NK-92 (cell line): Measurements from ENCODE around the gene ZNHIT1.

Experiments used
- DNase-seq: peaks from one replicate; lab custom pipeline; 2025; ENCODE audit not compliant: unreplicated experiment; lab: John Stamatoyannopoulos, UW

Gene ZNHIT1

DNA sequence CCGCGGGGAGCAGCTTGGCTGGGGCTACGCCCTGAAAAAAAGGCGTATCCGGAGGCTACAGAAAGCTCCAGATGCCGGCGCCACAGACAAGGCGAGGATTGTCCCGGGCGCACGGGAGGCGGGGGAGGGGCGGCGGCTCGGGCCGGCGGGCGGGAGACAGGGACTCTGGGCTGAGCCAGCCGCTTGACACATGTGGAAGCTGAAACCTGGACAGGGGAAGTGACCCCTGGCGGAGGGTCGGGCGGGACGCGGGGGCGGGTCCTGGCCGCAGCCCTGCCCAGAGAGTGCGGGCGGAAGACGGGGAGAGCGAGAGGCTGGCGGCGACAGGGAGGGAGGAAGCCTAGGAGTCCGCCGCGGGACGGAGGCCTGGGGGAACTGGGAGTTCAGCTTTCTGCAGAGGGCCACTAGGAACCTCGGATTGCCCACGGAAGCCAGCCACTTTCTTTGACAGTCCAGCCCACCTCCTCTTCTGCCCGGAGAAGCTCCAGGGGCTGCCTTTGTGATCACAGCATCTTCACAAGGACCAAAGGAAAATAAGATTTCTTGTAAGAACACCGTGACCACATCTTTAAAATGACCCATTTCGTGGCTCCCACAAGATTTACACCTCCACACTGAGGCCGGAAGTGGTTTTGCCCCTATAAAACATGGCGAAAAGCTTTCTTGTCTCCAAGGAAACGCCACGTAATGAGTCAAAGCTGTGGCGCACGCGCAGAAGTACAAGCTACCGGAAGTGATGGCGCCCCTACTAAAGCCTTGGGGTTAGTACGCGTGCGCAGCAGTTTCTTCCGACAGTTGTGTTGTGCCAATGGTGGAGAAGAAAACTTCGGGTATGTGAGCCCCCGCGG lies at the start of gene ZNHIT1, which contains the start of gene PLOD3:
Gene ZNHIT1 (plus strand): TSS at position 778 of the 848 bp plus-strand sequence. CDS start 31 bp downstream, at position 809.
Gene PLOD3 (minus strand): TSS at position 194 of the 848 bp plus-strand sequence. CDS start 307 bp downstream, outside the sequence.
- peak; percentile 96 for DNase-seq

DNA sequence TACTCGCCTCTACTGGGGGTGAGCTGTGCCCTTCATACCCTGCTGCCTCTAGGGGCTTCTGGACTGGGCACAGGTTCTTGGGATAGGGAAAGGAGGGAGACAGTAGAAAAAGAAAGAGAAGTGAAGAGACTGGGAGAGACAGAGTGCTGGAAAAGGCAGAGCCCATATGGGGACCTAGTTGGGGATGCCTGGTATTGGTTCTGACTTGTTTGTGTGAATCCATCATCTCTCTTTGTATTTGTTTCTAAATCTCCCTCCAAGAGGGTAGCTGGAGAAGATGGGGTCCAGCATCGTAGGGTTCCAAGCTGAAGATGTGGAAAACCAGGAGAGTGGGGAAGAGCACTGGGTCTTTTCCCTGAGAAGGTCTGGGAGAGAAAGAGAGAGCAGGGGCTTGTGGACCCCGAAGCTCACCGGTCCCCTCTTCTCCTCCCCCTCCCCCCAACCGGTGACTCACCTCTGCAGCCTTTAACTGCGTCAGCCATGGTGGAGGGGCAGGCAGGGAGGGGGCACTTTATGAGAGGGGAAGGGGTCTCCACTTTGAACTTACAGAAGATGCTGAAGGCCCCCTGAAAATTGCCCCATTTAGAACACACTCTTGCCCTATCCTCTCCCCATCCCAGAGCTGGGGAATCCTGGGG lies 49.4 kb upstream of the ZNHIT1 start:
- DNase-seq: no peak

DNA sequence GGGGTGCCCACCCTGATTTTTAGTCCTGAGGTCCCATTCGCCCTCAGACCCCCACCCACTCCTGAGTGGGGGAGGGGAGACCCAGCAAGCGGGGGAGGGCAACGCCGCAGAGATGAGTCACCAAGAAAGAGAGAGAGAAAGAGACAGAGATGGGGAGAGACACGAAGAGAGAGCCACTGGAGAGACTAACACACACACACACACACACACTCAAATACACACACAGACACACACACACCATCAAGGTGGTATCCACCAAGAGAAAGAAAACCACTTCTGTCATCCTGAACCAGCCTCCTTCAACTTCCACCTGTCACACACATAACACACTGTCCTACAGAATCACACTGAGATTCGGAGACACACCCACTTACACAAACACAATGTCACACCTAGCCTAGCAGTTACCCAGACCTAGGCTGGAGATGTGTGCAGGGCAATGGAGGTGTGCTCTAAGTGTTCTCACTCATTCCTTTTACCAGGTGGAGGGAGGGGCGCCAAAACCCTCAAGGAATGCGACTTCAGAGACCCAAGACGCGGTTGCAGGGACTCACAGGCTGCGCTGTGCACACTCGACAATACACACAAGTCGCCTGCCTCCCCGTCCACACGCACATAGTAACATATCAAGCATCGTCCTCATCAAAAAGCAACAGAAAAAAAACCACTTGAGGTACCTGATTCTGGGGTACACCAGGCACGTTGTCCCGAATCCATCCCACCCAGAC lies 48.7 kb upstream of the ZNHIT1 start:
- DNase-seq: no peak

DNA sequence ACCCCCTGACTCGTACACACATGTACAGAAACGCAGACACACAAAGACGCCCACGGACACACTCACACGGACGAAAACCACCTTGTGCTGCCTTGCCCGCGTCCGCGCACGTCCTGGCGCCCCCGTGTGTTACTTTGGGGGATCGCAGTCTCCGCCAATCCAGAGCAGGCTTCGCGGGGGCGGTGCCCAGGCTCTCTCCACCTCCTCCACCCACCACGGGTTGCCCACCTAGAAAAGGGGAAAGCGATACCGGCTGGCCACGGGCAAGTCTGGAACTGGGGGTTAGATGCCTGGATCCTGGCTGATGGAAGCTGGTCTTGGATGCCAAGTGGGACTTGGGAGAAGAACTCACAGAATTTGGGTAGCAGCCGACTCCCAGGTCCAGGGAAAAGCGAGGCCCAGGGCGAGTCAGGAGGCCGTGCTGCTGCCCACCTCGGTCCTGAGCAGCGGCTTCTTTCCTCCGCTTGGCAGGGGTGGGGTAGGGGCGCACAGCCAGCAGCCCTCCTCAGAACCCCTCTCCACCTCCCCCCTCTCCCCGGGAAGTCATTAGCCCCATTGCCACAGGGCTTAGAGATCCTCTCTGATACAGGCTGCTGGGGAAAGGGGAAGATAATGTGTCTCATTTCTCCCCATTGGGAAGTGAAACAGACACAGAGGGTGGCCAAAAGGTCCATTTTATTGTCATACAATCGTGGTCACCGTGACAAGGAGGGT lies 48.0 kb upstream of the ZNHIT1 start:
- DNase-seq: no peak

DNA sequence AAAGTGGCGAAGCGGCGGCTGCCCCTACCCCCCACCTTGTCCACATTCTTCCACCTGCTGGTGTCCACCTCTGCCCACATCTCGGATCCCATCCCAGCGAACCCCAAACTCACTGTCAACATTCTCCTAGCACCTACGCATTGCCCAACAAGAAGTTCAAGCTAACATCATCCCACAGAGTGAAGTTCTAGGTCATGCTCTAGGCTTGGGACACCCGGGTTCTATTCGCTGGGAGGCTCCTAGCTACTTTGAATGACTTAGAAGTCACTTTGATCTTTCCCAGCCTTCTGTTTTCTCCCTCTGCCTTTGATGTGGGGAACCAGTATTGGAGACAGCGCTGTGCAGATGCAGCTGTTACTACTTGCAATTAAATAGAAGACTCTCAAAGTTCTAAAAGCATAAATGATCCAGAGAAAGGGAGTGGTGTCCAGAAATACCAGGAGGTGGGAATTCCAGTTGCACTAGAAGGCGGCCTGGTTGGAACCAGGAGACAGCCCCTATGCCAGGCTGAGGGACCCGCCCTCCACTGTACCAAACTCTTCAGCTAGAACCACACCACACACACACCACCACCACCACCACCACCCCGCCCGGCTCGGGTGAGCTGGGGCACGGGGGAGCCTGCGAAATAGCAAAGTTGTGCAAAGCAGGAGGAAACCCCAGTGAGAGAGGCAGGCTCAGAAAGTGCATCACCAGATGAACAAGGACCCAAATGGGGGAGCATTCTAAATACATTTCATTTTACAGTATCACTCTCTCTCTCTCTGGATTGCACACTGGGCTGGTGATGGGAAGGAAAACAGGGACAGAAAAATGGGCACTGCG lies 47.1 kb upstream of the ZNHIT1 start:
- DNase-seq: no peak

DNA sequence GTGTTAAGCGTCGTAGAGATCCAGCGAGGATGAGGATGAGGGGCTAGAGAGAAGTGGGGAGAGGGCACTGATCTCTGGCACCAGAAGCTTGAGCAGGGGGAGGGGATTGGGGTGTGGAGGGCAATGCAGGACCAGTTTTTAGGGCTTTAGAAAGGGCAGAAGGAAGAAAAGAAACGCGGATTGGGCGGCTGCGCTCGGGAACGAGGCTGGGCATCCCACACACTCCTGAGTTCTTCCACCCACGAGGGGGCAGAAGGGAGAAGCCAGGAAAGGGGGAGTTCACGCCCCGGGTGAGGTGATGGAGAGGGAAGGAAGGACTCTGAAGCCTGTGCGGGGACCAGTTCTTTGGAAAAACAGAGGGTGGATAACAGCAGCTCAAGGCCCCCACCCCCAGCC lies 46.5 kb upstream of the ZNHIT1 start:
- DNase-seq: no peak

DNA sequence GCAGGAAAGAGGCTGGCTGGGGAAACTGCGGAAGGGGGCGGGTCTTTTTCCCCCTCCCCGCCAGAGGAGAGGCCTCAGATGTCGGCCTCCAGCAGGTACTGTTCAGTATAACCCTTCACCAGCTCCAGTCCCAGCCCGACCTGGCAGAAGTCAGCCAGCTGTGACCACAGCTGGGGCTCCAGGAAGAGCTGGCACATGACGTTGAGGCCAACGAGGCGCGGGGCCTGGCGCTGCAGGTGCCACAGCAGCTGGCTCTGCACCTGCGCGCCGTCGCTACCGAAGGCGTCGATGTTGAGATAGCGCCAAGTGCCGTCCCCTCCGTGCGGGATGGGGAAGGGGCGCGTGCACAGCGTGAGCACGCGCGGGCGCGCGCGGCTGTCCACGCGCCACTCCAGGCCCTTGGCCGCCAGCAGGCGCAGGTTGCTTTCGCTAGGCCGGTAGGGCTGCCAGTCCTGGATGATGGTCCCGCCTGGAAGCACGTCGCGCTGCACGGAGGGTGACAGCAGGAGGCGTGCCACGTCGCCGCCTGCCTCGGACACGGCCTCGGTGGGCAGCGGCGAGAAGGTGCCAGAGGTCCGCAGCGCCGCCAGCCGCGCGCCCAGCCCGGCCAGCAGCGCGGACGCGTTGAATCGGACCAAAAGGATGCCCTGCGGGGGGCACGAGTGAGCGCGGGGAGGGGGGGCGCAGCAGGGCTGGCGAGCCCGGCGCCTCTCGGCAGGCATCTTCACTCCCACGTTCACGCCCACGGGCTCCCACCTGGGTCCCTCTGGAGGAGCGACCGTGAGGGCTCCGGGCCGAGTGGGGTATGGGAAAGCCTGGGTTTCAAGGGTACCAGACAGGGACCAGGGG lies 45.7 kb upstream of the ZNHIT1 start:
- DNase-seq: no peak

DNA sequence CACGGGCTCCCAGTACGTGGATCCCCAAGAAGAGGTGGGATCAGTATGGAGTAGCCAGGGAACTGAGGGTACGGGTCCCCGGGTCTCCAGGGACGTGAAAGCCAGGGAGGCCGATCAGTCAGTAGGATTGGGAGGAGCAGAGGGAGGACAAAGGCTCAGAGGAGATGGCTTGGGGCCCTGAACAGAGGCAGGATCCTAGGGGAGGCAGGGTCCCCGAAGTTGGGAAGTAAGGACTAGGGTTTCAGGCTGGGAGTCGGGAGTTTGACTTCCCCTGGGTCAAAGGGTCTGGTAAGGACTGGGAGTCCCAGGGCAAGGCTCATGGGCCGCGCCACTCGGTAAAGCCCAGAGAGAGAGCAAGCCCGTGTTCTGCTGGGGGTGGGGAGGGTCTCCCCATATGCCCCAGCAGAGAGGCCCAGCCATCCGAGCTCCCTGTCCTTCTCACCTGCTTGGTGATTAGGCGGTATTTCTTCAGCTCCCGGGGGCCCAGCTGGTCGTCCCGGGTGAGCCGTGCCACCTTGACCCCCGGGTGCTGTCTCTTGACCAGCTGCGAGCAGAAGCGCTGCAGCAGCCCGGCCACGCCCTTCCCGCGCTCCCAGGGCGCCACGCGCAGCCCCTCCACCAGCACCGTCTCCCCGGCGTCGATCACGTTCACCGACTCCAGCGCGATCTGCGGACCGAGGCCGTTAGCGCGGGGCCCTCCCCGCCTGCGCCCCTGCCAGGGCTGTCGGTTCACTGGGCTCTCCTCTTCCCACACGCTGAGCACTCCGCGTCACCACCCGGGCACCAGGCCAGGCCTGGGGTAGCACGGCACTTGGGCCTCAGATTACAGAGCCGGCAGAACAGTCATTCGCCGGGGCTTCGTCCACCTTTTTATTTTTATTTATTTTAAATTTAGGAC lies 44.9 kb upstream of the ZNHIT1 start:
- DNase-seq: no peak

DNA sequence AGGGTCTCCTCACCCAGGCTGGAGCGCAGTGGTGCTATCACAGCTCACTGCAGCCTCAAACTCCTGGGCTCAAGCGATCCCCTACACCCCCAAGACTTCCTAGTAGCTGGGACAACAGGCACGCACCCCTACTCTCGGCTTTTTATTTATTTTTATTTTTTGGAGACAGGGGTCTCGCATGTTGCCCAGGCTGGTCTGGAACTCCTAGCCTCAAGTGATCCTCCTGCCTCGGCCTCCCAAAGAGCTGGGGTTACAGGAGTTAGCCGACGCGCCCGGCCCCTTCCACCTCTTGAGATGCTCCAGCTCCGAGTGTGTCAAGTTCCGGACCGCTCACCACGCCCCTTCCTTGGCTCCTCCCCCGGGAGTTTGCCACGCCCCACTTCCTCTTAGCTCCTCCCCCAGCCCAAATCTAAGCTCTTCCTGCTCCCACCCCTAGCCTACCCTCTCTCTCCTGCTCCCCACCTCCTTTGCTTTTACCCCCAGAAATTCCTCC lies 44.2 kb upstream of the ZNHIT1 start:
- no peak for DNase-seq

DNA sequence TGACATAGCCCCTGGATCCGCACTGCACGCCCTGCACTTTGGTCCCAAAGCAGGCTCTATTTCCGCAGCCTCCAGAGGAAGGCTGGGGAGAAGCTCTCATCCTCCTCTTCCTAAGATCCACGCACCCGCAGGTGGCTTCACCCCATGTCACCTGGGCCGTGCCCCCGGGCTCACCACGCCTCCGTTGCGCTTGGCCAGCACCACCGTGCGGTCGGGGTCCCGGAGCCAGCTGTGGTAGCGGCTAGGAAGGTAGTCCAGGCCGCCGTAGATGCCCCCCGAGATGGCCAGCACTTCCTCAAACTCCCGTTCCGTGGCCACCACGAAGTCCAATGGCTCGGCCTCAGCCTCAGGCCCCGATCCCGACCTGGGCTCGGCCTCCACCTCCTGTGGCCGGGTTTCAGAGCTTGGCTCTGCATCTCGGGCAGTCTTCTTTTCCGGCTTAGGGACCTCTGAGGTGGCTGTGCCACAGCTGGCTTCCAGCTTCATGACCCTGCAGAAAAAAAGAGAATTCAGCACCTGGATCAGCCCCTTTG lies 43.6 kb upstream of the ZNHIT1 start:
- DNase-seq: no peak

DNA sequence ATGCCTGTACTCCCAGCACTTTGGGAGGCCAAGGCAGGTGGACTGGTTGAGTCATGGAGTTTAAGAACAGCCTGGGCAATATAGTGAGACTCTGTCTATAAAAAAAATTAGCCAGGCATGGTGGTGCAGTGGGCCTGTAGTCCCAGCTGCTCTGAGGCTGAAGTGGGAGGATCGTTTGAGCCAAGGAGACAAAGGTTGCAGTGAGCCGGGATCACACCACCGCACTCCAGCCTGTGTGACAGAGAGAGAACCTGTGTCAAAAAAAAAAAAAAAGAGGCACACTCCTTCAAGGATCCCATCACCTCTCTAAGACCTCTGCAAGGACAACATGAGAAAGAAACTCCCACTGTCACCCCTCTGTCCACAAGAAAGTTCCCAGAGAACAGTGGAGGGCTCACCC lies 42.3 kb upstream of the ZNHIT1 start:
- DNase-seq: no peak

DNA sequence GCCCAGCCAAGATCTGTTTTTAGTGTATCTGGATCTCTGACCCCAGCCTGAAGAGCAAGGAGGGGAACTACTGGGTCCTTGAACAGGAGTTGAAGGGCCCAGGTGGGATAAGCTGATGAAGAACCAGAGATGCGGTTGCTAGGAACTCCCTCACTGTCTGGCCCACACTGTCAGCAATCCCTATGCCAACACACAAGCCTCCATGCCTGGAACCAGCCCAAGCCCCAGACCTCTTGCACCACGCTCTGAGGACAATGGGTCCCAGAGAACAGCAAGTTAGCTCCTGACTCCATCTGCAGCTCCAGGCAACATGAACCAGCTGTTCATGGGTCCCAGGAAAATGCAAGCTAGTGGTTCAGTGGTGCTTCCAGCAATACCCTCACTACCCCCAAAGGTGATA lies 40.3 kb upstream of the ZNHIT1 start:
- no peak for DNase-seq

DNA sequence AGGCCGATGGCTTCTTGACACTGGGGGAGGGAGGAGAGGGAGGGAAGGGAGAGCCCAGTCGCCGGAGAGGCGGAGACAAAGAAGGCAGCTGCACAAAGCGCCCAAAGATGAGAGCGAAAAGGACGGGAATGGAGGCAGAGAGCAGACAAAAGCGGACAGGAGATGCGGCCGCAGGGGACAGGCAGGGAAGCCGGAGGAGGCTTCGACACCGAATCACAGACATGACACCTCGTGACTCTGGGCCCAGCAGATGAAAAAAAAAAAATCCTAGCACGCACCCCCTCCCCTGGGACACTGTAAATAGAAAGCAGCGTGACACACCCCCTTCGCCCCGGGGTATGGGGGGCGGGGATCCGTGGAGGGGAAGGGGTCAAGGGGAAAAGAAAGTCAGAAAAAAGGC lies 38.8 kb upstream of the ZNHIT1 start:
- DNase-seq: no peak

DNA sequence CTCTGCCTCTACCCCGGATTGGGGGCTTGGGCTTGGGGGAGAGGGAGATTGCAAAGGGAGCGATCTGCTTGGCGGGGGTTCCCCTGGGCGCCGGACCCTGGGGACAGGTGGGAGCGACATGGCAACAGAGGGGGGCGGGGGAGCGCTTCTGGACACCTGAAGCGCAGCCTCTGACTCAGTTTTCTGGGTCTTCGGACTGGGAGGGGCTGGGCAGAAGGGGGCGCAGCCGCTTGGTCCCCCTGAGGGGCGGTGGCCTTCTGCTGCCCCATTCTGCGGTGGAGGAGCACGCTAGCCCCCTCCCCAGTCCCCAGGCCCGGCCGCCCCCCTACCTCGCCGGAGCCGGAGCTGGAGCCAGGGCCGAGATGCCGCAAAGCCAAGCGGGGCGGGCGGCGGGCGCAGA lies 38.3 kb upstream of the ZNHIT1 start:
- no peak for DNase-seq

DNA sequence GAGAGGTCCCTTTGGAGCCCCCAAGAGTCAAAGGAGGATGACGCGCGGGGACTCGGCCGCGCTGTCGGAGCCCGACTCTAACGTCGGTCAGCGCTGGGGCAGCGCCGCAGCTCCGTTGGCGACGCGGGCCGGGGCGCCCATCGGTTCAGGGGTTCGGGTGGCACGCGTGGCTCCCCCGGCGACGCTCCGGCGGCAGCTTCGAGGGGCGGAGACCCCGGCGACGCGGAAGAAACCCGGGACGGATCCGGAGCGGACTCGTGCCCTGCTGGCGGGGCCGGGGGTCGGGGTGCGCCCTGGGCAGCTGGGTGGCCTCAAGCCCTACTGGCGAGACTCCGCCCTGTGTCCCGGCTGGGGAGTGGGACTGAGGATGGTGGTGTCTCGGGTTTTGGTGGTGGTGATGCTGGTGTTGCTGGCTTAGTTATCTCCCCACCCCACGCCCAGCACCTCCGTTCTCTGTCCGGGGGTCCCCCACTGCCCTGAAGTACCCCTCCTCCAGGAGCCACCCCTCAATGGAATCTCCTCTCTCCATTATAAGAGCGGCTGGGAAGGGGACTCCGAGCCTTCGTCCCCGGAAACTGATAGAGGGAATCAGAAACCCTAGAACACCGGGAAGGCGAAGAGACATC lies 37.7 kb upstream of the ZNHIT1 start, which contains the start of gene NAT16:
Gene NAT16 (minus strand): TSS at position 164 of the 626 bp plus-strand sequence. CDS start 5,486 bp downstream, outside the sequence.
- no peak for DNase-seq

DNA sequence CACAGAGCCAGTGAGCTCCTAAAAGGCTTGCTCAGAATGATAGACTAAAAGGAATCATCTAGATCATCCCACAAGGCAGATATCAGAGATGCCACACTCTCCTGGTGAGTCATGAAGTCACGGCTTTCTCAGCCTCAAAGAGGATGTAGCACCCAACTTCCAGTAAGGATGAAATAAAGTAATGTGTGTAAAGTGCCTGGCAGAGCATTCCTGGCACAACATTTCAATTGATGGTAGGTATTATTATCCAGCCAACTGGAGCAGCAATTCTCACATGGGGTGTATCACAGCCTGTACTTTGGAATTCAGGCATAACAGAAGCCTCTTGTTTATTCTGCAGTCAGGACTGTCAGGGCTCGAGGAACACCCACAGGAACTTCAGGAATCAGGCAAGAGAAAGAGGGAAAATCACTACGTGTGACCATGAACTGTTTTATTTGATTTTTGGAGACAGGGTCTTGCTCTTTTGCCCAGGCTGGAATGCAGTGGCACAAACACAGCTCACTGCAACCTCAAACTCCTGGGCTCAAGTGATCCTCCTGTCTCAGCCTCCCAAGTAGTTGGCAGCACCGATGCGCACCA lies 32.6 kb upstream of the ZNHIT1 start:
- DNase-seq: no peak

DNA sequence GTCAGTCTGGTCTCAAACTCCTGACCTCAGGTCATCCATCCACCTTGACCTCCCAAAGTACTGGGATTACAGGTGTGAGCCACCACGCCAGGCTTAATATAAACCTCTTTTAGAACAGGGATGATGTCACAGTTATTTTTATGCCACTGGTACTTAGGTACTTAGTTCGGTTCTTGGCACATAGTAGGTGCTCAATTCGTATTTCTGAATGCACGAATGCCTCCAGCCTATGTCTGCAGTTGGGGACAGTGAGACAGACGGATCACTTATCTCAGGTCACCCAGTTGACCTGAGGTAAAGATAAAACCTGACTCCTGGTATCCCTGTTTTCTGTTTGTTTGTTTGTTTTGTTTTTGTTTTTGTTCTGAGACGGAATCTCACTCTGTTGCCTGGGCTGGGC lies 31.8 kb upstream of the ZNHIT1 start:
- DNase-seq: no peak
